ENCODE results near the gene SLC18B1. TPM values are rescaled to one million over a fixed set of nuclear protein-coding genes. Genes with fewer than 3 reads are reported as not detected.

SLC18B1 gene
- total RNA-seq, 1 donor from 2014 or later: 3.6 TPM

GRCh38 chr6:132814716-132815570 lies 16.5 kb upstream of the SLC18B1 start:
- intact Hi-C loops (cut with micrococcal nuclease): loop anchor here (1.0 to 5.0 kb wide), 5 partner anchors 17 to 1187 kb away; partner anchors contain the start of genes MED23, SLC18B1 and TBPL1
- peaks cover 41% of the 10 kb centered on the region for H3K4me1 Mint-ChIP-seq (ENCODE audit: low read depth)
- H3K27ac Mint-ChIP-seq: peak overlapping the region; percentile 95
- H3K36me3 Mint-ChIP-seq (ENCODE audit: low read depth): peaks cover 59% of the 10 kb centered on the region
- H3K9me3 Mint-ChIP-seq: no peaks in the 10 kb centered on the region
- peaks cover 15% of the 10 kb centered on the region for H3K27me3 Mint-ChIP-seq (ENCODE audit: low read depth)
- peak overlapping the region; percentile 99 for H3K4me3 Mint-ChIP-seq (ENCODE audit: low read depth)
- DNase-seq (ENCODE audit: low spot score): no peak

GRCh38 chr6:132813173-132813856 lies 14.9 kb upstream of the SLC18B1 start:
- peaks cover 29% of the 10 kb centered on the region for H3K4me1 Mint-ChIP-seq (ENCODE audit: low read depth)
- H3K27ac Mint-ChIP-seq: peak overlapping the region; percentile 95
- peaks cover 43% of the 10 kb centered on the region for H3K36me3 Mint-ChIP-seq (ENCODE audit: low read depth)
- no peaks in the 10 kb centered on the region for H3K9me3 Mint-ChIP-seq
- DNase-seq (ENCODE audit: low spot score): peak; percentile 30
- intact Hi-C loops (cut with micrococcal nuclease): loop anchor here (5.0 kb wide), 1 partner anchor 141 kb away; no protein-coding TSS in a partner anchor
- H3K4me3 Mint-ChIP-seq (ENCODE audit: low read depth): peak overlapping the region; percentile 99
- peaks cover 24% of the 10 kb centered on the region for H3K27me3 Mint-ChIP-seq (ENCODE audit: low read depth)

DNA sequence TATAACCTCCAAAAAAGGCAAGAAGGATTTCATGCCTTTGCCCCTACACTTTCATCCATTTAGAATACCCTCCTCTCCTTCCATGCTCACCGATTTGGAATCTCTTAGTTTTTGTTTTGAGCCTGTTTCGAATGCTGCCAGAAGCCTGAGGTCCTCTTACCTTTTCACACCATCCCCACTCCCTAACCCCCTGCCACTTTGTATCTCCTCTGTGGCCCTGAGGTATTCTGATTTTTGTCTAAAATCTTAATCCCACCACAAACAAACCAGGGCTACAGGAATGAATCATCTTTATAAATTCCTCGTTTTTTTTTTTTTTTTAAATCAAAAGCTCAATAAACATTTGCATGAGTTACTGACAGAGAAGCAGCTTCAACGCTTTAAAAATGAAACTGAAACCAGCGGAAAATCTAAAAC lies 14.3 kb upstream of the SLC18B1 start:
- H3K4me1 Mint-ChIP-seq (ENCODE audit: low read depth): peaks cover 25% of the 10 kb centered on the region
- H3K4me3 Mint-ChIP-seq (ENCODE audit: low read depth): peak overlapping the region; percentile 99
- H3K27ac Mint-ChIP-seq: peak overlapping the region; percentile 95
- peaks cover 38% of the 10 kb centered on the region for H3K36me3 Mint-ChIP-seq (ENCODE audit: low read depth)
- H3K27me3 Mint-ChIP-seq (ENCODE audit: low read depth): peaks cover 30% of the 10 kb centered on the region
- intact Hi-C loops (cut with micrococcal nuclease): loop anchor here (5.0 kb wide), 1 partner anchor 140 kb away; no protein-coding TSS in a partner anchor
- H3K9me3 Mint-ChIP-seq: no peaks in the 10 kb centered on the region
- DNase-seq (ENCODE audit: low spot score): no peak

- Mint-ChIP-seq H3K4me3 (ENCODE audit: low read depth) (peak overlapping the region; percentile 99), H3K27me3 (ENCODE audit: low read depth) (peaks cover 33% of the 10 kb centered on the region), H3K4me1 (ENCODE audit: low read depth) (peaks cover 22% of the 10 kb centered on the region), H3K9me3 (no peaks in the 10 kb centered on the region), H3K27ac (peak overlapping the region; percentile 95), H3K36me3 (ENCODE audit: low read depth) (peaks cover 33% of the 10 kb centered on the region)
- intact Hi-C loops (cut with micrococcal nuclease): loop anchor here (5.0 kb wide), 1 partner anchor 140 kb away; no protein-coding TSS in a partner anchor
- DNase-seq (ENCODE audit: low spot score): no peak
These were observed 13.9 kb upstream of the SLC18B1 start for GRCh38 chr6:132812255-132812732.

DNA sequence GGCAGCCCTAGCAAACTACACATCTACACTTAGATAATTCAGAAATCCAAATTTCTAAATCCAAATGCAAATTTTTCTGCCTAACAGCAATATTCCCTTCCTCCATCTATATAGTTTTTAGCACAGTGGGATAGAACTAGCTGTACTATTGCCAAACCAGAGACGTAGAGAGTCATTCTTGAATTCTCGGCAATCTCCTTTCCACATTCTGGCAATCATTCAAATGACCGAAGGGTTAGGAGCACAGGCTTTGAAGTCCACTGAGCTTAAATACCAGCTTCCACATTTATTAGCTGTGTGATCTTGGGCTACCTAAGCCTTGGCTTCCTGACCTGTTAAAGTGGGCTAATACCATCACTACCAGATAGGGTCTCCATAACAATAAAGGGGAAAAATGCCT lies 12.8 kb upstream of the SLC18B1 start:
- DNase-seq (ENCODE audit: low spot score): no peak
- no peak overlapping the region for H3K4me3 Mint-ChIP-seq (ENCODE audit: low read depth)
- peaks cover 23% of the 10 kb centered on the region for H3K36me3 Mint-ChIP-seq (ENCODE audit: low read depth)
- H3K27me3 Mint-ChIP-seq (ENCODE audit: low read depth): peaks cover 33% of the 10 kb centered on the region
- no peak overlapping the region for H3K27ac Mint-ChIP-seq
- H3K9me3 Mint-ChIP-seq: no peaks in the 10 kb centered on the region
- H3K4me1 Mint-ChIP-seq (ENCODE audit: low read depth): peaks cover 17% of the 10 kb centered on the region
- intact Hi-C loops (cut with micrococcal nuclease): loop anchor here (5.0 kb wide), 1 partner anchor 139 kb away; no protein-coding TSS in a partner anchor

- intact Hi-C loops (cut with micrococcal nuclease): no loop called here
- Mint-ChIP-seq H3K4me1 (ENCODE audit: low read depth) (peaks cover 2% of the 10 kb centered on the region), H3K27ac (no peak overlapping the region), H3K9me3 (peaks cover 13% of the 10 kb centered on the region), H3K27me3 (ENCODE audit: low read depth) (peaks cover 39% of the 10 kb centered on the region), H3K4me3 (ENCODE audit: low read depth) (no peak overlapping the region), H3K36me3 (ENCODE audit: low read depth) (no peaks in the 10 kb centered on the region)
- no peak for DNase-seq (ENCODE audit: low spot score)
These were observed 7.1 kb upstream of the SLC18B1 start for GRCh38 chr6:132805548-132805947.

DNA sequence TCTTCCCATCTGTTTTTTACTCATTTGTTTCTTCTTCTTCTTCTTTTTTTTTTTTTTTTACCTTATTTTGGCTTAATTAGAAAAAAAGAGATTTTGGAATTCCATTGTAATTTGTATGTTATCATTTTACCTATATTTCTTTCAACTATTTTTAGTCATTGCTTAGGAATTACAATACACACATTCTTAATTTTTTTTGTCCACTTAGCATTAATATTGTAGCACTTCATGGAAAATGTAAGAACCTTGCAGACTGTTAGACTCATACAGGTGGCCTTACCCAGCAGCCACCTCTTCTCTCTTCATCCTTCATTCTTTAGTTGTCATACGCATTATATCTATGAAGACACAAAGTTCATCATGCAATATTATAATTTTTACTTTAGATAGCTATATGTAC lies 5.8 kb upstream of the SLC18B1 start:
- H3K4me3 Mint-ChIP-seq (ENCODE audit: low read depth): no peak overlapping the region
- intact Hi-C loops (cut with micrococcal nuclease): no loop called here
- peaks cover 30% of the 10 kb centered on the region for H3K27me3 Mint-ChIP-seq (ENCODE audit: low read depth)
- H3K36me3 Mint-ChIP-seq (ENCODE audit: low read depth): no peaks in the 10 kb centered on the region
- H3K9me3 Mint-ChIP-seq: peaks cover 13% of the 10 kb centered on the region
- DNase-seq (ENCODE audit: low spot score): no peak
- peaks cover 2% of the 10 kb centered on the region for H3K4me1 Mint-ChIP-seq (ENCODE audit: low read depth)
- no peak overlapping the region for H3K27ac Mint-ChIP-seq

- peaks cover 17% of the 10 kb centered on the region for H3K27me3 Mint-ChIP-seq (ENCODE audit: low read depth)
- peaks cover 6% of the 10 kb centered on the region for H3K4me1 Mint-ChIP-seq (ENCODE audit: low read depth)
- no peaks in the 10 kb centered on the region for H3K36me3 Mint-ChIP-seq (ENCODE audit: low read depth)
- no peak for DNase-seq (ENCODE audit: low spot score)
- H3K9me3 Mint-ChIP-seq: peaks cover 13% of the 10 kb centered on the region
- H3K4me3 Mint-ChIP-seq (ENCODE audit: low read depth): no peak overlapping the region
- intact Hi-C loops (cut with micrococcal nuclease): no loop called here
- no peak overlapping the region for H3K27ac Mint-ChIP-seq
These were observed 2.2 kb upstream of the SLC18B1 start for GRCh38 chr6:132800656-132801055.

DNA sequence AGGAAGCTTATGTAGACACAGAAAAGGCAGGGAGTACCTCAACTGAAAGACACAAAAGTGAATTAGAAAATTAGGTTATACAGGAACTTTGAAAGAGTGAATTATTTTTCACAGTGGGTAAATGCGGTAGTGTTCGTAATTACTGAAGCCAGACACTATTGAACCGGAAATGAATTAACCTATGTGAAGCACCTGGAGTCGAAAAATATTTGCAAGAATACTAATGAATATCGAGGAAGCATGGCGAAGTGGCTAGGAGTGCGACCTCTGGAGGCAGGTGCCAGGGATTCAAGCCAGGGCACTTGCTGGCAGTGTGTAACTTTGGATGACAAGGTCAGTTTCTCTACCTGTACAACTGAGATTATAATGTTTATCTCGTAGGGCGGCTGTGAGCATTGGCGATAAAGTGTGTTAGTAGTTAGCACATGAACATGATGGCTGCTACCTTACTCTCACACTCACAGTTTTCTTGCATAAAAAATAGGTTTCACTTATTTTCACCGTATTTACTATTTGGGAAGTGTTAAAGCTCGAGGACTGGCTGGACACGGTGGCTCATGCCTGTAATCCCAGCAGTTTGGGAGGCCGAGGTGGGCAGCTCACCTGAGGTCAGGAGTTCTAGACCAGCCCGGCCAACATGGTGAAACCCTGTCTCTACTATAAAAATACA lies 567 bp upstream of the SLC18B1 start:
- Mint-ChIP-seq H3K9me3 (peaks cover 6% of the 10 kb centered on the region), H3K27ac (no peak overlapping the region), H3K36me3 (ENCODE audit: low read depth) (no peaks in the 10 kb centered on the region), H3K27me3 (ENCODE audit: low read depth) (peaks cover 8% of the 10 kb centered on the region), H3K4me3 (ENCODE audit: low read depth) (peak overlapping the region; percentile 90), H3K4me1 (ENCODE audit: low read depth) (peaks cover 6% of the 10 kb centered on the region)
- intact Hi-C loops (cut with micrococcal nuclease): loop anchor here (1.0 kb wide), 3 partner anchors 15 to 269 kb away; partner anchors contain the start of gene RPS12
- peak; percentile 53 for DNase-seq (ENCODE audit: low spot score)

GRCh38 chr6:132795461-132795860 lies 3.0 kb downstream of the SLC18B1 start:
- intact Hi-C loops (cut with micrococcal nuclease): no loop called here
- Mint-ChIP-seq H3K27ac (no peak overlapping the region), H3K4me3 (ENCODE audit: low read depth) (no peak overlapping the region), H3K36me3 (ENCODE audit: low read depth) (no peaks in the 10 kb centered on the region), H3K9me3 (no peaks in the 10 kb centered on the region), H3K4me1 (ENCODE audit: low read depth) (peaks cover 8% of the 10 kb centered on the region), H3K27me3 (ENCODE audit: low read depth) (no peaks in the 10 kb centered on the region)
- no peak for DNase-seq (ENCODE audit: low spot score)

DNA sequence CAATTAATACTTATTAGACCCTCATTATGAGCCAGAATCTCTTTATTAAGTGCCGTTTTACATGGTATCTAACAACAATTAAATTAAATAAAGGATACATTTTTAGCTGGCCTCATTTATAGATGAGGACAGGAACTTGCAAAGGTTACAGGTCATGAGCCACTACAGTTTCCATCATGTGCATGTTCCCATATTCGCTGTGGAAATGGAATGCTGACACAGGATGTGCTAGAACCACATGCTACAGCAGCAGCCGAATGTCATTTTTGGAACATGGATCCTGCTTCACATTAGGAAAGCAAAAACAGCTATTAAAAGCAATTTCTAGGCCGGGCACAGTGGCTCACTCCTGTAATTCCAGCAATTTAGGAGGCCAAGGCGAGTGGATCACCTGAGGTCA lies 5.9 kb downstream of the SLC18B1 start:
- peaks cover 8% of the 10 kb centered on the region for H3K4me1 Mint-ChIP-seq (ENCODE audit: low read depth)
- no peaks in the 10 kb centered on the region for H3K9me3 Mint-ChIP-seq
- no peak overlapping the region for H3K4me3 Mint-ChIP-seq (ENCODE audit: low read depth)
- no peak overlapping the region for H3K27ac Mint-ChIP-seq
- peaks cover under 1% of the 10 kb centered on the region for H3K36me3 Mint-ChIP-seq (ENCODE audit: low read depth)
- intact Hi-C loops (cut with micrococcal nuclease): no loop called here
- no peak for DNase-seq (ENCODE audit: low spot score)
- no peaks in the 10 kb centered on the region for H3K27me3 Mint-ChIP-seq (ENCODE audit: low read depth)

- Mint-ChIP-seq H3K27me3 (ENCODE audit: low read depth) (no peaks in the 10 kb centered on the region), H3K4me1 (ENCODE audit: low read depth) (peaks cover 8% of the 10 kb centered on the region), H3K27ac (no peak overlapping the region), H3K9me3 (no peaks in the 10 kb centered on the region), H3K4me3 (ENCODE audit: low read depth) (no peak overlapping the region), H3K36me3 (ENCODE audit: low read depth) (peaks cover 3% of the 10 kb centered on the region)
- no peak for DNase-seq (ENCODE audit: low spot score)
- intact Hi-C loops (cut with micrococcal nuclease): no loop called here
These were observed 8.0 kb downstream of the SLC18B1 start for GRCh38 chr6:132790450-132790849.
